ENCODE measurements around the gene THAP4. TPM values are rescaled to one million over a fixed set of nuclear protein-coding genes. Genes with fewer than 3 reads are reported as not detected.
A peak's percentile ranks its signal among the peaks of the same experiment; 100 is the strongest.

THAP4 gene
- total RNA-seq, 1 experiment from 2014 or later, result 94.8 TPM

GRCh38 chr2:241598061-241598460 lies 38.9 kb downstream of the THAP4 start:
- no peak for DNase-seq
- ChIA-PET CTCF (interaction anchor here (0.6 to 1.7 kb wide), 10 partner anchors 18 to 704 kb away, joined by 3 to 12 read pairs (median 4); no protein-coding TSS in a partner anchor), POLR2A (ENCODE audit: unreplicated experiment) (interaction anchor here (0.6 kb wide), 1 partner anchor 168 kb away, joined by 3 read pairs; no protein-coding TSS in a partner anchor)
- H3K4me3 ChIP-seq, result no peak overlapping the region
- H3F3A ChIP-seq (ENCODE audit: insufficient read depth, low read depth), result peaks cover 13% of the 10 kb centered on the region; the same call in 1 of the 2 replicates
- BruUV-seq (replicated peaks), result no TSS peak
- H3K36me3 ChIP-seq (ENCODE audit: low read depth), result no peaks in the 10 kb centered on the region; the same call in 1 of the 2 replicates
- H3K27me3 ChIP-seq (ENCODE audit: insufficient read depth, low read depth), result no peaks in the 10 kb centered on the region
- no peak overlapping the region for H2AFZ ChIP-seq
- no peak for TF ChIP-seq CTCF (conservative IDR thresholded peaks at IDR 0.05)
- TF ChIP-seq EZH2 (IDR thresholded peaks at IDR 0.05; ENCODE audit: low read depth), result no peak
- no peaks in the 10 kb centered on the region for H3K9me2 ChIP-seq (ENCODE audit: insufficient read depth)
- H3K27ac ChIP-seq, result no peak overlapping the region
- H3K4me1 ChIP-seq (replicated peaks; ENCODE audit: insufficient read depth), result no peaks in the 10 kb centered on the region
- H4K20me1 ChIP-seq (ENCODE audit: insufficient read depth), result peaks cover 9% of the 10 kb centered on the region
- H3K4me2 ChIP-seq, result no peak overlapping the region
- H3K9me3 ChIP-seq (ENCODE audit: insufficient read depth, low read depth), result no peaks in the 10 kb centered on the region
- intact Hi-C loops (cut with micrococcal nuclease; ENCODE audit: unreplicated experiment), result loop anchor here (1.0 to 5.0 kb wide), 5 partner anchors 36 to 747 kb away; partner anchors contain the start of genes FARP2 and STK25
- H3K79me2 ChIP-seq (ENCODE audit: low read depth), result no peaks in the 10 kb centered on the region

- POLR2A ChIA-PET (ENCODE audit: unreplicated experiment), result interaction anchor here (0.6 kb wide), 1 partner anchor 167 kb away, joined by 3 read pairs; no protein-coding TSS in a partner anchor
- no TSS peak for BruUV-seq (replicated peaks)
- H3K36me3 ChIP-seq (ENCODE audit: low read depth), result no peaks in the 10 kb centered on the region; the same call in 1 of the 2 replicates
These were observed 39.4 kb downstream of the THAP4 start for GRCh38 chr2:241597561-241597960.

GRCh38 chr2:241595600-241596140 lies 41.3 kb downstream of the THAP4 start:
- Histone ChIP-seq H3K4me1 (replicated peaks; ENCODE audit: insufficient read depth) (no peaks in the 10 kb centered on the region), H3K79me2 (ENCODE audit: low read depth) (no peaks in the 10 kb centered on the region), H3K36me3 (ENCODE audit: low read depth) (no peaks in the 10 kb centered on the region; the same call in 1 of the 2 replicates), H3K4me2 (no peak overlapping the region), H3K27me3 (ENCODE audit: insufficient read depth, low read depth) (no peaks in the 10 kb centered on the region), H3K9me2 (ENCODE audit: insufficient read depth) (no peaks in the 10 kb centered on the region), H3F3A (ENCODE audit: insufficient read depth, low read depth) (peaks cover 13% of the 10 kb centered on the region; the same call in 1 of the 2 replicates), H3K4me3 (no peak overlapping the region), H2AFZ (no peak overlapping the region), H3K9me3 (ENCODE audit: insufficient read depth, low read depth) (no peaks in the 10 kb centered on the region), H3K27ac (no peak overlapping the region), H4K20me1 (ENCODE audit: insufficient read depth) (peaks cover 9% of the 10 kb centered on the region)
- CTCF ChIA-PET, result interaction anchor here (0.5 to 0.6 kb wide), 3 partner anchors 37 to 354 kb away, joined by 3 to 6 read pairs (median 3); no protein-coding TSS in a partner anchor
- POLR2A ChIA-PET (ENCODE audit: unreplicated experiment), result no interaction called here
- DNase-seq, result peak in 1 of 2 experiments; percentile 25
- TF ChIP-seq CTCF (conservative IDR thresholded peaks at IDR 0.05), result peak; percentile 42
- TF ChIP-seq EZH2 (IDR thresholded peaks at IDR 0.05; ENCODE audit: low read depth), result no peak
- intact Hi-C loops (cut with micrococcal nuclease; ENCODE audit: unreplicated experiment), result loop anchor here (5.0 kb wide), 3 partner anchors 33 to 238 kb away; partner anchors contain the start of genes FARP2 and STK25
- BruUV-seq (replicated peaks), result no TSS peak

More at GRCh38 chr2:241597561-241597960, 39.4 kb downstream of the THAP4 start:
- Histone ChIP-seq H2AFZ (no peak overlapping the region), H3K4me1 (replicated peaks; ENCODE audit: insufficient read depth) (no peaks in the 10 kb centered on the region), H3K27ac (no peak overlapping the region), H3K9me2 (ENCODE audit: insufficient read depth) (no peaks in the 10 kb centered on the region), H3K79me2 (ENCODE audit: low read depth) (no peaks in the 10 kb centered on the region), H4K20me1 (ENCODE audit: insufficient read depth) (peaks cover 9% of the 10 kb centered on the region), H3K4me2 (no peak overlapping the region), H3K27me3 (ENCODE audit: insufficient read depth, low read depth) (no peaks in the 10 kb centered on the region), H3K4me3 (no peak overlapping the region), H3F3A (ENCODE audit: insufficient read depth, low read depth) (peaks cover 13% of the 10 kb centered on the region; the same call in 1 of the 2 replicates), H3K9me3 (ENCODE audit: insufficient read depth, low read depth) (no peaks in the 10 kb centered on the region)
- CTCF ChIA-PET, result interaction anchor here (0.6 to 1.7 kb wide), 5 partner anchors 17 to 281 kb away, joined by 3 to 12 read pairs (median 4); no protein-coding TSS in a partner anchor
- intact Hi-C loops (cut with micrococcal nuclease; ENCODE audit: unreplicated experiment), result loop anchor here (5.0 kb wide), 3 partner anchors 35 to 240 kb away; partner anchors contain the start of genes FARP2 and STK25
- no peak for DNase-seq
- TF ChIP-seq EZH2 (IDR thresholded peaks at IDR 0.05; ENCODE audit: low read depth) (no peak), CTCF (conservative IDR thresholded peaks at IDR 0.05) (no peak)

All from PC-9 (cell line).